NCI-H1694 treated with DMSO at 0.1 percent for 48 hours (cell line): Measurements from ENCODE around the gene RCHY1.
A peak's percentile ranks its signal among the peaks of the same experiment; 100 is the strongest.
"Not testable (repeated sequence)": the region's sequence is repeated elsewhere in the genome, so short reads cannot be mapped to it uniquely, and the experiment has no call there.

Source experiments
- DNase-seq: peaks from one replicate; lab custom pipeline; 2025; lab: John Stamatoyannopoulos, UW

The RCHY1 gene

DNA sequence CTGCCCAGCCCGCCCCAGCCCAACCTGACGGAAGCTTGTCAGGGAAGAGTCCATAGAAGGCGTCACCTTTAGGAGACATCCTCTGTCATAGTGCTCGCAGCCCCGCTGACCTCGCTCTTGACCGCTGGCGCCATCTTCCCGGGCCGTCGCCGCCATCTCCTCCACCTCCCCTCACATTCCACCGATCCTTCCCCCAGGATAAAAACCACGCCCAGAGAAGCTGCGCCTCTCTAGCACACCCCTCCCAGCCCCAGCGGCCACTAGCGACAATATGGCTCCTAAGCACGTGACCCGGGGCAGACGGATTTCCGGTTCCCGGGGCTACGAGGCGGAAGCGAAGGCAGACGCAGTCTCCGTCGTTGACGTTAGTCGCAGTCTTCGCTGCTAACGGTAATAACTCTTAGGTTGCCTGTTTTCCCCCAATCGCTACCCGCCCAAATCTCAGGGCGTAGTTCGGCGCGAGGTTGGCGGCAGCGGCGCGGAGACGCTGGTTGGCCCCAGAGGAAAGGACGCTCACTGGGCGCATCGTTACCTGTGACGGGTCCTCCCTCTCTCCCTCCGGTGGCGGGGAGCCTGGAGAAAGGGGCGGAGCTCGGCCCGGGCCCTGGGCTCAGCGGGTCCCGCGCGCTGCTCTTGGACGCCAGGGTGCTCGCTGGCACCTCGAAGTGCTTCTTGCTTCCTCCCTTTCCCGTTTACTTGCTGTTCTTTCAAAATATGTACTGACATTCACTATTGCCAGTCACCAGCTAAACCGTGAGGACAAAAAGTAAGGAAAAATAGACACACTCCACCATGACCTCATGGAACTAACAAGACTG lies at the start of gene RCHY1, which contains the start of gene THAP6:
TSS of gene RCHY1 (minus strand) at position 273 of the 818 bp plus-strand sequence. CDS start at position 156, 117 bp downstream.
TSS of gene THAP6 (plus strand) at position 343 of the 818 bp plus-strand sequence. CDS start 980 bp downstream, outside the sequence.
- peak; percentile 89 for DNase-seq

DNA sequence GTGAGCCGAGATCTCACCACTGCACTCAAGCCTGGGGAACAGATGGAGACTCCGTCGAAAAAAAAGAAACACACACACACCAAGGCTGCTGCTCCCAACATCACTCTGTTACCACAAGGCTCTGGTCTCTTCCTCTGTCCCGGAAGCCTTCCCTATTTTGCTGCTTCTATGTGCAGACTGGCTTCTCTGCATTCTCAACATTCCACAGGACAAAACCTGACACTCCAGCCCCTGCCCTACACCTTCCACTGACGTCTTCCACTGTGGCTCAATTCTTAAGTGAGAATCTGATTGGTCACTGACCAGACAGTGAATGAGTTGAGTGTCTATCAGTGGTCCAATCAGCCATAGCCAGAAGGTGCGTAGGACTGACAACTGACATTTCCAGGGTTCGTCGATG lies 47.6 kb upstream of the RCHY1 start:
- no peak for DNase-seq

DNA sequence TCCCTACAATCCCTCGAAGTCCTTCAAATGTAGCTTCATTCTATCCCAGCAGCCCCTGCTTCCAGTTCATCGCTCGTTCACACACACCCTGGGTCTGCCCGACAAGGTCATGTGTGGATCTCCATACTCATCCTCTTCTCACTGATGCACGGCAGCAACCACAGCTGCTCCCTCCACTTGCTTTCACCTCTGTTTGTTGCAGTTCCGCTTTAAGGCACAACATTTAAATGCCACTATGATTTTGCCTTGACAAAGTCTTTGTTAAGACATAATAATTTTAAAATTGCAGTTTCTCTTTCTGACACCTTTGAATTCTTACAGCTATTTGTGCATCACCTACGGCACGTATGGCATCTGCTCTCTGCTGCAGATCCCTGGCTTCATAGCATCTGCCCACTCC lies 43.5 kb upstream of the RCHY1 start:
- no peak for DNase-seq

DNA sequence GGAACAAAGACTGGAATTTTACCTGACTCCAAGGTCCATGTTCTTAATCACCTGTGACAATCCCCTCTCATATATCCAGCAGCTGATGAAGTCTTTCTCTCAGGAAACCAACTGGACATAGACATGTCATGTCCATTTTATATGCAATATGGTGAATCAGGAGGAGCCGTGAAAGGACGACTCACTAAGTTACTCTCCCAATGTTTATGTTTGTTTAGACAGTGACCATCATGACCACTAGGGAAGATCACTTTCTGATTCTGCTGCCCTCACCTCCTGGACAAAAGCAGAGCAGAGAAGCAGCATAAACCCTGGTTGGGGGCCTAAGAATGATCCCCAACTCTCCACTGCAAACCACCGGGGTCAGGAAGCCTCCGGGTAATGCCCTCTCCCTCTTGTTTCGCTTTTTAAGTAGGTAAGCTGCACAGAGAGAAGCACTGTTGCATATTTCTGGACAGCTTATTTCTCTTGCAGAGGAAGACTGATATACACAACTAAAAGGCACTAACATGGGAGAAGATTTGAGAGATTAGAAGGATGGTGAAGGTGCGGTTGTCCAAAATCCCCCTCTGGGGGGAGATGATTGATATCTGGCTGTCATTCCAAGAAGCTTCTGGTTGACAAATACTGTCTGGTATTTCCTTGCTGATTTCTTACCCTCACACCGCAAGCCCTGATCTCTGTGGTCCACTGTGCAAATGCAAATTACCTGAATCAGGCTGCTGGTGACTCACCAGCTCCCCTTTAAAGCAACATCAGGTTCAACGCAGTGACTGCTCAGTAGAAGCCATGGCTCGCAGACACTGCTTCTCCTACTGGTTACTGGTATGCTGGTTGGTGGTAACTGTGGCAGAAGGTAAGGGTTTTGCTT lies 41.3 kb upstream of the RCHY1 start, which contains the start of gene ODAPH:
TSS of gene ODAPH (plus strand) at position 773 of the 871 bp plus-strand sequence. CDS start at position 790, 17 bp downstream.
- DNase-seq: no peak

DNA sequence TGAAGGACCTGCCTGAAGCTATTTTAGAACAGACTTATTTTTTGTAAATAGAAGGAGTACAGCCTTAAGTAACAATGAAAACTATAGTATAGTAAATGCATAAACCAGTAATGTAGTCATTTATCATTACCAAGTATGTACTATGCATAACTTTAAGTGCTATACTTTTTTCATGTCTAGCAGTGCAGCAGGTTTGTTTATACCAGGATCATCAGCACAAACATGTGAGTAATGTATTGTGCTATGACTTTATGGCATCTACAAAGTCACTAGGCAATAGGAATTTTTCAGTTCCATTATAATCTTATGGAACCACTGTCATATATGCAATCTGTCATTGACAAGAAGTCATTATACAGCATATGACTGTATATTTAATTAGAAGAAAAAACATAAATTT lies 38.2 kb upstream of the RCHY1 start:
- no peak for DNase-seq

DNA sequence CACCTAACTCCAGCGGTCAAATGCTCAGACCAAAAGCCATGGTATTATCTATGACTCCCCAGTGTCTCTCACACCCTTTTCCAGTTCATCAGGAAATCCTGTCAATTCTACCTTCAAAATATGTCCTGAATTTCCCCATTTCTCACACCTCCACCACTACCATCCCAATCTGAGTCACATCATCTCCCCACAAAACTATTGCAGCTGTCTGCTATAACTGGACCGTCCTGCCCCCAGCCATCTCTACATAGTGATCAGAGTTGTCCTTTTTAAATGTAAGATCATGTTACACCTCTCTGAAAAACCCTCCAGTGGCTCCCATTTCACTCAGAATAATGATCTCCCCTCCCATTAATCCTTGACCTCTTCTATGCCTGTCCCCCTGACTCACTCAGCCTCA lies 34.8 kb upstream of the RCHY1 start:
- DNase-seq: no peak

DNA sequence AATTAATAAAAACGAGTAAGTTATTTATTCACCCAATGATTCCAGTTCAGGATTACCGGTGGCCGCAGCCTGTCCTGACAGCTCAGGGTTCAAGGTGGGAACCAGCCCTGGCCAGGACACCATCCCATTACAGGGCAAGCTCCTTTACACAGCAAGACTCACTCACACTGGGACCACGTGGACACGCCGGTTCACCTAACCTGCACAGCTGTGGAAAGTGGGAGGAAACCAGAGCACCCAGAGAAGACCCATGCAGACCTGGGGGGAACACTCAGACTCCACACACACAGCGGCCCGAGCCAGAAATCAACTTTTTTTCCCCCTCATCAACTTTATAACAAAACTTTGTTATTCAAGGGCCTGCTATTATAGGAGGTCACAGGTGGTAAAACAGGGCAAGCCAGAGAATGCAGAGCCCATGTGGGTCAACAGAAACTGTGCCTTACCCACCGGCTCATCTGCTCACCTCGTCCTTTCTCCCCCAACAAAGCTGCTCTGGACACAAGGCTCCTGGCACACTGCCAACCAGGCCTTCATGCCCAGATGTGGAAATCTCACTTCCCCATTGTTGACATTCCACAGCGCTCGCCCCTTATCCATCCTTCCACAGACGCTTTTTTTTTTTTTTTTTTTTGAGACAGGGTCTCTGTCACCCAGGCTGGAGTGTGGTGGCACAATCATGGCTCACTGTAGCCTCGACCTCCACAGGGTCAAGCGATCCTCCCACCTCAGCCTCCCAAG lies 33.6 kb upstream of the RCHY1 start:
- no peak for DNase-seq

DNA sequence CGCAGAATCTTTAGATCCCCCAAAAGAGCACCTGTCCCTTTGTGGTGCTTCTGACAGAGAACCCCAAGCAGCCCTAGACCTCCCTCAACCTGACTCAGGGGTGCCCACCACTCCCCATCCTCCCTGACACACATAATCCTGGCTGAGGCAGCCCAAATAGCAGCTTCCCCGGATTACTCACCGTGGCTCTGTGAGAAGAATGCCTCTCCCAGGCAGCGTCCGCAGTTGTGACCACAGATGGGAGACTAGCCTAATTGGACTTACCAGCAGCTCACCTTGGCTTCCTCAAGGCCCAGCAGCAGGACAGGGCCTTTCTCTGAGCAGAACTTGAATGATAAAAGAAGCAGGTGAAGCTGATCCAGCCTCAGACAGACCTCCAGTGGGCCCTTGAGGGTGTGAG lies 31.3 kb upstream of the RCHY1 start:
- DNase-seq: no peak

DNA sequence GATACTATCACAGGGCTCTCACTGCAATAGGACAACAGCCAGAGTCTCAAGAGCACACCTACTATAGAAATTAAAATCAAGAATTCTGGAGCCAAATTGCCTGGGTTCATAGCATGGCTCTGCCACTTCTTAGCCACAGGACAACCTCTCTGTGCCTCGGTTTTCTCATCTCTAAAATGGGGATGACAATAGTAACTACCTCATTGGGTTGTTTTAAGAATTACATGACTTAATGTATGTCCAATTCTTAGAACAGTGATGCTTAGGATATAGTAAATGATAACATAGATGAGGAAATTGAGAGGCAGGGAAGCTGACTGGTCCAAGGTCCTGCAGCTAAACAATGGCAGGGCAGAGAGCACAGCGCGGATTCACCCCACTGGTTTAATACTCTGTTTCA lies 30.7 kb upstream of the RCHY1 start:
- DNase-seq: no peak

DNA sequence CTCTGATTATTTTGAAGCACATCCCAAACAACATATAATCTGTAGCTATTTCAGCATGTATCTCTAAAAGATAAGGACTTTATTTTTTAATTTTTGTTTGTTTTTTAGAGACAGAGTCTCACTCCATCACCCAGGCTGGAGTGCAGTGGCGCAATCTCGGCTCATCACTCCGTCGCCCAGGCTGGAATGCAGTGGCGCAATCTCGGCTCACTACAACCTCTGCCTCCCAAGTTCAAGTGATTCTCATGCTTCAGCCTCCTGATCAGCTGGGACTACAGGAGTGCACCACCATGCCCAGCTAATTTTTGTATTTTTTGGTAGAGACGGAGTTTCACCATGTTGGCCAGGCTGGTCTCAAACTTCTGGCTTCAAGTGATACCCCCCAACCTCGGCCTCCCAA lies 30.0 kb upstream of the RCHY1 start:
- not testable (repeated sequence) for DNase-seq

DNA sequence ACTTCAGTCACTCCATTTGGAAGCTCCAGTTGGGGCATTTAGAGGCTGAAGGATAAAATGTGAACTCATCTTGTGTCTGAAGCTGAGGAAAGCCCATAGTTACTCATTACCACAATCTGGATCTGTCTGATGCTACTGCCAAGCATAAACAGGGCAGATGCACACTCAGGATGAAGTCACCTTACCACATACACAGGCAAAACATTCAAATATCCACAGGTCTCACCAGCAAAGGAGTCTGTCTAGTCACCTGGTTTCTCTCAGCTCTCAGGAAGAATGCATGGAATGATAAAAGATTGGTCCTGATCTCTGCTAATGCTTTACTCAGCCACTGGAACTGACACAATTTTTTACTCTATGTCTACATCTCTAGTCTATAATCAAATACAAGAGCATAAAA lies 28.6 kb upstream of the RCHY1 start:
- no peak for DNase-seq

DNA sequence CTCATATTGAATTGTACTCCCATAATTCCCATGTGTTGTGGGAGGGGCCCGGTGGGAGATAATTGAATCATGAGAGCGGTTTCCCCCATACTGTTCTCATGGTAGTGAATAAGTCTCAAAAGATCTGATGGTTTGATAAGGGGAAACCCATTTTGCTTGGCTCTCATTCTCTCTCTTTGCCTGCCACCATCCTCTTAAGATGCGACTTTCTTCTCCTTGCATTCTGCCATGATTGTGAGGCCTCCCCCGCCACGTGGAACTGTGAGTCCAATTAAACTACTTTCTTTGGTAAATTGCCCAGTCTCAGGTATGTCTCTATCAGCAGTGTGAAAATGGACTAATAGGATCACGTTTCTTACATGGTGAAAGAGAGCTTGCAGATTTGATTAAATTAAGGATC lies 23.1 kb upstream of the RCHY1 start:
- DNase-seq: not testable (repeated sequence)

DNA sequence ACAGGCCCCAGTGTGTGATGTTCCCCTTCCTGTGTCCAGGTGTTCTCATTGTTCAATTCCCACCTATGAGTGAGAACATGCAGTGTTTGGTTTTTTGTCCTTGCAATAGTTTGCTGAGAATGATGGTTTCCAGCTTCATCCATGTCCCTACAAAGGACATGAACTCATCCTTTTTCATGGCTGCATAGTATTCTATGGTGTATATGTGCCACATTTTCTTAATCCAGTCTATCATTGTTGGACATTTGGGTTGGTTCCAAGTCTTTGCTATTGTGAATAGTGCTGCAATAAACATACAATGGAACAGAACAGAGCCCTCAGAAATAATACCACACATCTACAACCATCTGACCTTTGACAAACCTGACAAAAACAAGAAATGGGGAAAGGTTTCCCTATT lies 19.7 kb upstream of the RCHY1 start:
- not testable (repeated sequence) for DNase-seq

DNA sequence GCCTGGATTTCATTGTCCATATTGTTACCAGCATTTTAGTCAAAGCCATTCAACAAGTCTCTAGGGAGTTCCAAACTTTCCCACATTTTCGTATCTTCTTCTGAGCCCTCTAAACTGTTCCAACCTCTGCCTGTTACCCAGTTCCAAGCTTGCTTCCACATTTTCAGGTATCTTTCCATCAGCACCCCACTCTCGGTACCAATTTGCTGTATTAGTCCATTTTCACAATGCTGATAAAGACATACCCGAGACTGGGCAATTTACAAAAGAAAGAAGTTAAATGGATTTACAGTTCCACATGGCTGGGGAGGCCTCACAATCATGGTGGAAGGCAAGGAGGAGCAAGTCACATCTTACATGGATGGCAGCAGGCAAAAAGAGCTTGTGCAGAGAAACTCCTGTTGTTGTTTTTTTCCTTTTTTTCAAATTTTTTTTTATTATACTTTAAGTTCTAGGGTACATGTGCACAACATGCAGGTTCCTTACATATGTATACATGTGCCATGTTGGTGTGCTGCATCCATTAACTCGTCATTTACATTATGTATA lies 19.2 kb upstream of the RCHY1 start:
- not testable (repeated sequence) for DNase-seq

DNA sequence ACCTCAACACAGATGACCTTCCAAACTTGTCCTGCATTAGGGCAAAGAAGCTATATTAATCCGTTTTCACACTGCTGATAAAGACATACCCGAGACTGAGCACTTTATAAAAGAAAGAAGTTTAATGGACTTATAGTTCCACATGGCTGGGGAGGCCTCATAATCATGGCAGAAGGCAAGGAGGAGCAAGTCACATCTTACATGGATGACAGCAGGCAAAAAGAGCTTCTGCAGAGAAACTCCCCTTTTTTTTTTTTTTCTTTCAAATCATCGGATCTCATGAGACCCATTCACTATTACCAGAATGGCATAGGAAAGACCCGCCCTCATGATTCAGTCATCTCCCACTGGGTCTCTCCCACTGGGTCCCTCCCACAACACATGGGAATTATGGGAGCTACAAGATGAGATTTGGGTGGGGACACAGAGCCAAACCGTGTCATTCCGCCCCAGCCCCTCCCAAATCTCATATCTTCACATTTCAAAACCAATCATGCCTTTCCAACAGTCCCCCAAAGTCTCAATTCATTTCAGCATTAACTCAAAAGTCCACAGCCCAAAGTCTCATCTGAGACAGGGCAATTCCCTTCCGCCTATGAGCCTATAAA lies 17.4 kb upstream of the RCHY1 start:
- not testable (repeated sequence) for DNase-seq

DNA sequence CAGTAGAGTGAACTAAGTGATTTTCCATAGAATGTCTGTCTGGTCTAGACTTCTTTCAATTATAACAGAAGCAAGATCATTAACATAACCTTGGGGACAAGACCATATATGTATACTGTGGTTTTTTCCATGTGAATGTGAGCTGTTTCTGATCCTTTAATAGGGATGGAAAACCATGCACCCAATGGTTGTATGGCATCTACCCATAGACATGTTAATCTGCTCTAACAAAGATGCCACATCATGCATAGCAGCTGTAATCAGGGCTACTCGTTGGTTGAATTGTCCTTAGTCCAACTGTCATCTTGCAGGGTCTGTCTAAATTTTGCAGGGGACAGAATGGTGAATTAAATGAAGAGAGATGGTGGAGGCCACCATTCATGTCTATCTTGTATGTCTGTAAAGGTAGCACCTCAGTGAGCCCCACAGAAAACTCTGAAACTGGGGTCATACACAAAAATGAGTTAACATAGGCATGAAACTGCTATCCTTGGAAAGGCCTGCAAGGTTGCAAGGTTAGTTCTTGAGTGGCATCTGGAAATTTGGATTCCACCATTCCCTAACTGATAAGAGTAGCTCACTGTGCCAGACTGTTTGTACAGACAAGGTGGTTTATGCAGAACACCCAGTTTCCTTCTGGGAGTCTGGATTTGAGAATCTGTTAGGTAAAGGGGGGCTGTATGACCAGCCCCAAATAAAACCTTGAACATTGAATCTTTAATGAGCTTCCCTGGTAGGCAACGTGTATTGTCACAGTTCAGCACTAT lies 16.5 kb upstream of the RCHY1 start:
- DNase-seq: no peak

DNA sequence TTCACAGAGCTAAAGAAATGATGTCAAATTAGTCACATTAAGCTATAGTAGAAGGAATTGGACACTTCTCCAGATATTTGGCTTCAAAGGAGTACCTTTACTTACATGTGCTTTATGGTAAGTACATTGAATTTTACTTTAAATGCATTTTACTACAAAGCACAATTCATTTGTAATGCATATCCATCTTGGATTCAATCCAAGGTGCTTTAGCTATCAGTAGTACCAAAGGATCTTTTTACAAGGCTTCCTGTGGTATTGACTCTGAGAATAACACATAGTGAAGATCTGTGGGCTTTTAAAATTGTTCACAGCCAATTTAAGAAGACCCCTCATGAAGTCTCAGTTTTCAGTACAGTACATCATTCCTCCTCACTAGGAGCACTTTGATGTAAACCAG lies 13.3 kb upstream of the RCHY1 start:
- no peak for DNase-seq

DNA sequence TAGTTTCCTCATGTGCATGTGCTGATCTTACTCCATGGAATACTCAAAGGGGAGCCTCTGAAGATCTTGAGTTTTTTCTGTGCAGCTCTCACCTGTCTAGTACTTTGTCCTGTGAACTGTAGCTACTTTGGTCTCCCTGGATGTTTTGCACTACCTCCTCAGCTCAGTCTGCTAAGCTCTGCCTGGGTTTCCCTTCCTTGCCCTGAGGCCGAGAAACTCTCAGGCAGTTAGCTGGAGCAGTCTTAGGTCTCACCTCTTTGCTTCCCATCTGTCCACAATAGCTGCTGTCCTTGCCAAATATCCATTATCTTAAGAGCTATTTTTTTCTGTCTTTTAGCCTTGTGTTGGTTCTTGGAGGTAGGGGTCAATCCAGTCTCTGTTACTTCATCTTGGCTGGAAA lies 11.7 kb upstream of the RCHY1 start:
- no peak for DNase-seq

DNA sequence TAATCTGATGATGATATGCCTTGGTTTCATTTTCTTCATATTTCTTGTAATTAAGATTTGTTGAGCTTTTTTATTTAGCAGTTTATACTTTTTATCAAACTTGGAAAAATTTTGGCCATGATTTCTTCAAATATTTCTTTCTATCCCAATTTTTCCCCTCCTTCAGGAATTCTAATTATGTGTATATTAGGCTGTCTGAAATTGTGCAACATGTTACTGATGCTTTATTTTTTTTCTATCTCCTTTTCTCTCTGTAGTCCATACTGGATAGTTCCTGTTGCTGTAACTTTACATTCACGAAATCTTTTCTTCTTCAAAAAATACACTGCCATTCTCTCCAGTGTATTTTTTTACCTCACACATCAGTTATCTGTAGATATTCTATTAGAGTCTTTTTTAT lies 10.9 kb upstream of the RCHY1 start:
- DNase-seq: no peak

DNA sequence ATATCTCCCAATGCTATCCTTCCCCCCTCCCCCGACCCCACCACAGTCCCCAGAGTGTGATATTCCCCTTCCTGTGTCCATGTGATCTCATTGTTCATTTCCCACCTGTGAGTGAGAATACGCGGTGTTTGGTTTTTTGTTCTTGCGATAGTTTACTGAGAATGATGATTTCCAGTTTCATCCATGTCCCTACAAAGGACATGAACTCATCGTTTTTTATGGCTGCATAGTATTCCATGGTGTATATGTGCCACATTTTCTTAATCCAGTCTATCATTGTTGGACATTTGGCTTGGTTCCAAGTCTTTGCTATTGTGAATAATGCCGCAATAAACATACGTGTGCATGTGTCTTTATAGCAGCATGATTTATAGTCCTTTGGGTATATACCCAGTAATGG lies 5.2 kb upstream of the RCHY1 start:
- not testable (repeated sequence) for DNase-seq

DNA sequence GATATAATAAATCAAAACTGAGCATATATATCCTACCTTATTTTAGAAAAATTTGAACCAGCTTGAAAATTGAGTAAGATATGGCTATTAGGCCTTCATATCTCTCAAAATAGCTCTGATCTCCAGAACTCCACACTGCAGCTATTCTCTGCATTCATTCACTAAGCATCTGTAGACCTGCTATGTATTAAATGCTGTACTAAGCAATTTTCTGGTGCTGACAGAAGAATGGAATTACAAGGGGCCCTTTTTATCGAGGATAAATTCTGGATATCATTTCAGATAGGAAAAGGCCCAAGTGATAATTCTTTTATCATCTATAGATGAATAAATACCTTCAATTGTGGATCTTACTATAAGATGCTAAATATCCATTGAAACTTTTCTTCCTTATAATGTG lies 1.9 kb upstream of the RCHY1 start:
- DNase-seq: no peak
